Esophagus squamous epithelium (tissue), 4 donors: Measurements from ENCODE around the gene TMEM9.

ENCODE experiments used
- POLR2A ChIP-seq, 4 donors: fragments of 450-650 bp; IDR thresholded peaks; one replicate each; pipeline ENCODE4 v1.6.1; 2017; ENCODE audit warnings: antibody characterized with exemption in 4 of 4, mild to moderate bottlenecking in 4 of 4, moderate library complexity in 3 of 4
- TF ChIP-seq, protein P1 (sequence below), 6 experiments: fragments of 450-650 bp in 4 of 6; fragments of 200-600 bp in 2 of 6; sonication (generic) in 2 of 6; IDR thresholded peaks; one replicate each; pipeline ENCODE4 v1.5.1; 2016 to 2019; ENCODE audit warnings: antibody characterized with exemption in 6 of 6, mild to moderate bottlenecking in 4 of 6, moderate library complexity in 4 of 6

DNA sequence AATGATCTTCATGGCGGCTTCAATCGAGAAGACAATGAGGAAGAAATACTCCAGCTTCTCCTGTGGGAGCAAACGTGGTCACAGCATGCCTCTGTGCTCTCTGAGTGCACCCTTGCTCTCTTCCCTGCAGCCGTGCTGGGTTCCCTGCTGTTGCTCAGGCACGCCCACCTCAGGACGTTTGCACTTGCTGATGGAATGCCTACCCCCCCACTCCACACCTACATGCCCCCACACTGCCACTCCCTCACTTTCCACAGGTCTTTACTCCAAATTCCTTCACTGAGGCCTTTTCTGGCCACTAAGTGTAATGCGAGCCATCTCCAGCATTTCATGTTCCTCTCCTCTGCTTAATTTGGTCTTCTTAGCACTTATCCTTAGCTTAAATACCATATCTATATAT lies 60.3 kb downstream of the TMEM9 start:
- no peak for TF ChIP-seq POLR2A (IDR thresholded peaks at IDR 0.05)
- TF ChIP-seq, protein P1, sequence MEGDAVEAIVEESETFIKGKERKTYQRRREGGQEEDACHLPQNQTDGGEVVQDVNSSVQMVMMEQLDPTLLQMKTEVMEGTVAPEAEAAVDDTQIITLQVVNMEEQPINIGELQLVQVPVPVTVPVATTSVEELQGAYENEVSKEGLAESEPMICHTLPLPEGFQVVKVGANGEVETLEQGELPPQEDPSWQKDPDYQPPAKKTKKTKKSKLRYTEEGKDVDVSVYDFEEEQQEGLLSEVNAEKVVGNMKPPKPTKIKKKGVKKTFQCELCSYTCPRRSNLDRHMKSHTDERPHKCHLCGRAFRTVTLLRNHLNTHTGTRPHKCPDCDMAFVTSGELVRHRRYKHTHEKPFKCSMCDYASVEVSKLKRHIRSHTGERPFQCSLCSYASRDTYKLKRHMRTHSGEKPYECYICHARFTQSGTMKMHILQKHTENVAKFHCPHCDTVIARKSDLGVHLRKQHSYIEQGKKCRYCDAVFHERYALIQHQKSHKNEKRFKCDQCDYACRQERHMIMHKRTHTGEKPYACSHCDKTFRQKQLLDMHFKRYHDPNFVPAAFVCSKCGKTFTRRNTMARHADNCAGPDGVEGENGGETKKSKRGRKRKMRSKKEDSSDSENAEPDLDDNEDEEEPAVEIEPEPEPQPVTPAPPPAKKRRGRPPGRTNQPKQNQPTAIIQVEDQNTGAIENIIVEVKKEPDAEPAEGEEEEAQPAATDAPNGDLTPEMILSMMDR (IDR thresholded peaks at IDR 0.05): no peak
